Esophagus (tissue), 2 donors: ENCODE measurements around the gene PARD6A. TPM values are rescaled to one million over a fixed set of nuclear protein-coding genes. Genes with fewer than 3 reads are reported as not detected.

Experiments
- H3K27ac ChIP-seq, 2 donors: one replicate each; pipeline ENCODE4 v1.5.1; 2013; ENCODE audit warnings: low read depth in 2 of 2, mild to moderate bottlenecking in 2 of 2, inconsistent platforms in 1 of 2, low read length in 1 of 2, moderate library complexity in 1 of 2
- H3K27me3 ChIP-seq, 2 donors: one replicate each; pipeline ENCODE4 v1.6.1; 2013; ENCODE audit warnings: low read length in 2 of 2, control low read depth in 1 of 2, mild to moderate bottlenecking in 1 of 2; ENCODE audit not compliant: insufficient read depth in 2 of 2, control insufficient read depth in 1 of 2
- H3K36me3 ChIP-seq, 2 donors: one replicate each; pipeline ENCODE4 v1.6.1; 2013; ENCODE audit warnings: low read length in 1 of 2; ENCODE audit not compliant: control insufficient read depth in 2 of 2, insufficient read depth in 2 of 2
- H3K4me1 ChIP-seq, 2 donors: one replicate each; pipeline ENCODE4 v1.6.1; 2013; ENCODE audit warnings: low read length in 1 of 2; ENCODE audit not compliant: control insufficient read depth in 2 of 2, insufficient read depth in 2 of 2
- H3K4me3 ChIP-seq, 2 donors: one replicate each; pipeline ENCODE4 v1.5.1; 2013; ENCODE audit warnings: low read length in 2 of 2, mild to moderate bottlenecking in 2 of 2, low read depth in 1 of 2, moderate library complexity in 1 of 2
- H3K9me3 ChIP-seq, 2 donors: one replicate each; pipeline ENCODE4 v1.6.1; 2013; ENCODE audit warnings: mild to moderate bottlenecking in 2 of 2, low read depth in 1 of 2, low read length in 1 of 2, moderate library complexity in 1 of 2; ENCODE audit not compliant: control insufficient read depth in 2 of 2, insufficient read depth in 1 of 2
- WGBS, 2 donors: extraction: QIAGEN DNeasy Blood & Tissue Kit; methylation state at CpG; one replicate each; pipeline ENCODE4 v1.1.7; 2013; 5-methylcytosine and 5-hydroxymethylcytosine counted together
- polyA plus RNA-seq, 2 donors: library from polyadenylated mRNA; stranded (reverse); fragments of 200-250 nt; gene quantifications; one replicate each; pipeline ENCODE4 v1.2.3, GENCODE V29; 2013
- donor health status: healthy with polysubstance abuse.
- donor health status: Bipolar disorder and iron deficiency.

PARD6A gene
- polyA plus RNA-seq, 2 donors, result 1.2 to 1.7 TPM

DNA sequence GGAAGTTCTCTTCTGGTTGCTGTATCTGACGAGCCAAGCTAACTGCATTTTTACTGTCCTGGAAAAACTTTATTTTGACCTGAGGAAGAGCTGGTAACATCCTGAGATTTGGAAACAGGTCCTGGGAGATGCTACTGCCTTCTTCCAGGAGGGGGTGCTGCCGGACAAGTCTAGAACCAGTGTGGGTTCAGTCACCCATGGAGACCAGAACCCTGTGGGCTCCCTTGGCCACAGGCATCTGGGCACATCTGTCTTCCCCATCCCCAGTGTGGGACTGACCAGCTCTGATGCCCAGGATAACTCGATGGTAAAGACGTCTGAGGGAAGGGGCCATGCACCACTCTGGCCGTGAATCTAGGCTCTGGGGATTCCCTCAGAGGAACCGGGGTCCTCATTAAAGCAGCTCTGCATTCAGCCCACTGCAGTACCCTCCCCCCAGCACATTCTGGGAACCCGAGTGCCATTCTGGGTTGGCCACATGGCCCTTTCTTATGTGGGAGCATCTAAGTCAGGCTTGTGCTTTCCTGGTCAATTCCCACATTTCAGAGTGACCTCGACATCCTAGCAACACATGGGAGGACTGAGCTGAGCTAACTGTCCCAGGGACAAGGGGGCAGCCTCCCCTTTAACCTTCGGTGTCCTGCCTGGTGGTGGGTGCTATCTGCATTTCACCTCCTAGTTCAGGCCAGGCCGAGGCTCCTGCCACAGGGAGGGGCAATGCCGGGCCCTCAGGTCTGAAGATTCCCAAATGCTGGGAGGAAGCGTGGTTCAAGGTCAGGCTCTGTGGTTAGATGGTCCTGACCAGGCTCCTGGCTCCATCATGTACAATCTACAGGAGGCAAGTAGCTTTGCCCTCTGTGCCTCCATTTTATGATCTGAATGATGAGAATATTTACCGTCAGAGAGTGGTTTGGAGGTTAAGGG lies 12.2 kb downstream of the PARD6A start:
- peaks cover 8 to 28% of the 10 kb centered on the region in 2 donors for H3K4me1 ChIP-seq
- H3K9me3 ChIP-seq, result no peaks in the 10 kb centered on the region
- H3K27me3 ChIP-seq, result no peaks in the 10 kb centered on the region
- peaks cover 0 to 14% of the 10 kb centered on the region in 2 donors for H3K36me3 ChIP-seq
- H3K27ac ChIP-seq, result peak overlapping the region; percentile 69 to 88
- H3K4me3 ChIP-seq, result no peak overlapping the region
- 53 to 55% methylated on average over 13 of the region's 13 CpGs for WGBS, 2 donors

DNA sequence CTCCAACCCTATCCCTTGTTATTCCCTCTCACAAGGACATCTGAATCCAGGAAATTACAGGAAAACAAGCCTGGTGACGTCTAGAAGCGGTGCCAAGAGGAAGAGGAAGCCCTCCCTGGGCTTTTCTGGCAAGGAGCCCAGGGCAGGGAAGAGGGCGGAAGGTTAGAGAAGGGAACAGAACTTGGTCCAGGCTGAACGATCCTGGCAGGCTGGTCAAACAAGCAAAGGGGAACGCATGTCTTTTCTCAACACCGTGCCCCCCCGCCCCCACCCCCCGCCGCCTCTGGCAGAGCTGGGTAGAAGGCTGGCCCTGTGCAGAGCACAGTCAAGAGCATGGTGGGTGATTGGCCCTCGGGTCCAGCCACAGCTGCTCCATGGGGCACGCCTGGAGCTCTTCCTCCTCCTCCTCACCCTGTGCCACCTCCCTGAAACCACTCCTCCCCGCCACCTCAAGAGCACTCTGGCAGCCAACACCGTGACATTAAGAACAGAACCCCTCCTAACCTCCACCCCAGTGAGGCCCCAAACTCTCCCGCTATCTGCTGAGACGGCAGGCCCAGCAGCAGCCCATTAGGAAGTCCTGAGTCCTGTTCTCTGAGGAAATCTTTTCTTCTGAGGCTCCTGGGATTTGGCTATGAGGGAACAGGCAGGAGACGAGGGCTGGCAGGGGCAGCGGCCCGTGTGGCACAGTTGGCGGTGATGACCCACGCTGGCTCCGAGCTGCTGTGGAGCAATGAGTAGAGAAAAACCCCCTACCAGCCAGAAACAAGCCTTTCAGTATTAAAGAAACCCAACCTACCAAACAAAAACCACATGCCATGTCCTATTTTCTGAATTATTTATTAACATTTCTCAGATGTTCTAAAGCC lies 13.2 kb downstream of the PARD6A start:
- H3K4me3 ChIP-seq, result no peak overlapping the region
- no peaks in the 10 kb centered on the region for H3K27me3 ChIP-seq
- peaks cover 0 to 14% of the 10 kb centered on the region in 2 donors for H3K36me3 ChIP-seq
- H3K27ac ChIP-seq, result peak overlapping the region; percentile 69 to 88
- H3K9me3 ChIP-seq, result no peaks in the 10 kb centered on the region
- H3K4me1 ChIP-seq, result peaks cover 4 to 28% of the 10 kb centered on the region in 2 donors
- 42 to 49% methylated on average over 21 of the region's 21 CpGs for WGBS, 2 donors

DNA sequence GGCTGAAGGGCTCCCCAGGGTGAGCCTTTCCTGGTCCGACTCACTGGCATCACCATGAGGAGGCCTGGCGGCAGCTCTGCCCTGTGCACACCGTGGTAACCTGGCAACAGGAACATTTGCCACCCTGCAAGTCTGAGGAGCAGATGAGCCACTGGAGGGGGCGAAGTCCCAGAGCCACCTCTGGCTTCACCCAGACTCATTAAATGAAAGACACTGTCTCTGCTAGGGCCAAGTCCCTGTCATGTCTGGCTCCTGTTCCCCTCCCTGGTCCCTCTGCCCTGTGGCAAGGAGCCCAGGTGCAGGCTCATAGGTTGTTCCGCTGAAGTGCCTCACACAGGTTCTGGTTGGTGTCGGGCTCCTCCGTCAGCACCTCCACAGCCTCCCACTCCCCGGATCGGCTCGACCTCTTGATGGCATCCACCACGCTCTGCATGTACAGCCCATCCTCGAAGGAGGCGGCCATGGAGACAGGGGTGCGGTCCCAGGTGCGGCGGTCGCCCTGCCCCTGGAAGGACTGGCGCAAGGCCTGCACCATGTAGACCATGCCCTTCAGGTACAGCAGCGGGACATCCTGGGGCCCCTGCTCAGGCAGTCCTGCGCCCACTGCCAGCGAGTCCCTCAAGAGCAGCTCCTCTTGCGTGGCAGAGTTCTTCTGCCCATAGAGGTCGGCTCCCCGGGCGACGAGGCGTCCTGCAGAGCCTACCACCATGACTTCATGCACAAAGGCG lies 14.3 kb downstream of the PARD6A start:
- Histone ChIP-seq H3K27me3 (no peaks in the 10 kb centered on the region), H3K9me3 (no peaks in the 10 kb centered on the region), H3K27ac (peak overlapping the region; percentile 69 to 88), H3K36me3 (peaks cover 0 to 14% of the 10 kb centered on the region in 2 donors), H3K4me1 (peaks cover 4 to 28% of the 10 kb centered on the region in 2 donors), H3K4me3 (no peak overlapping the region)
- WGBS, 2 donors, result 94 to 95% methylated on average over 28 of the region's 28 CpGs

DNA sequence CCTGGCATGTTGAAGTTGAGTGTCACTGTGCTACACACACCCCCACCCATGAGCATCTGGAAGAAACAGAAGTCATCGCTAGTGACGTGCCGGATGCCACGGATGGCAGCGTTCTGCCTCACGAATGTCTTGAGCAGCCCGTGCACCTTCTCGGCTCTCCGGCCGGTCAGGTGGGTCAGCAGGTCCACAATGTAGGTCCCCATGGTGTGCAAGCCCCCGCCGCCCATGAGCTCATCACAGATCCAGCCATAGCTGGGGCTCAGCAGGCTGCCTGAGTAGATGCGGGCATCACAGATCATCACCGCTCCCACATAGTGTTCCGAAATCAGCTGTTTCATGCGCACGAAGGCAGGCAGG lies 14.8 kb downstream of the PARD6A start:
- Histone ChIP-seq H3K9me3 (no peaks in the 10 kb centered on the region), H3K4me3 (no peak overlapping the region), H3K4me1 (peaks cover 4 to 28% of the 10 kb centered on the region in 2 donors), H3K36me3 (peaks cover 0 to 14% of the 10 kb centered on the region in 2 donors), H3K27ac (no peak overlapping the region), H3K27me3 (no peaks in the 10 kb centered on the region)
- WGBS, 2 donors, result 95 to 98% methylated on average over 17 of the region's 17 CpGs

DNA sequence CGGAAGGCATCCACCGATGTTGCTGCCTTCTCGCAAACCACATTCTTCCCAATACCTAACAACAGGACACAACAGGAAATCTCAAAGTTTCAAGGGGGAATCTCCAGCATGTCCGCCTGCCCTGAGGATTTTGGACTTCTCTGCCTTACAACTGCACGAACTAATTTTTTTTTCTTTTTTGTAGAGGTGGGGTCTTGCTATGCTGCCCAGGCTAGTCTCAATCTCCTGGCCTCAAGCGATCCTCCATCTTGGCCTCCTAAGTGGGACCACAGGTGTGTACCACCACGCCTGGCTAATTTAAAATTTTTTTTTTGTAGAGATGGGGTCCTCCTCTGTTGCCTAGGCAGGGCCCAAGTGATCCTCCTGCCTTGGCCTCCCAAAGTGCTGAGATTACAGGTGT lies 15.2 kb downstream of the PARD6A start:
- Histone ChIP-seq H3K4me3 (no peak overlapping the region), H3K27ac (peak overlapping the region; percentile 56 to 76), H3K4me1 (peaks cover 4 to 28% of the 10 kb centered on the region in 2 donors), H3K9me3 (no peaks in the 10 kb centered on the region), H3K27me3 (no peaks in the 10 kb centered on the region), H3K36me3 (peaks cover 0 to 14% of the 10 kb centered on the region in 2 donors)
- WGBS, 2 donors, result 93 to 97% methylated on average over 7 of the region's 7 CpGs

DNA sequence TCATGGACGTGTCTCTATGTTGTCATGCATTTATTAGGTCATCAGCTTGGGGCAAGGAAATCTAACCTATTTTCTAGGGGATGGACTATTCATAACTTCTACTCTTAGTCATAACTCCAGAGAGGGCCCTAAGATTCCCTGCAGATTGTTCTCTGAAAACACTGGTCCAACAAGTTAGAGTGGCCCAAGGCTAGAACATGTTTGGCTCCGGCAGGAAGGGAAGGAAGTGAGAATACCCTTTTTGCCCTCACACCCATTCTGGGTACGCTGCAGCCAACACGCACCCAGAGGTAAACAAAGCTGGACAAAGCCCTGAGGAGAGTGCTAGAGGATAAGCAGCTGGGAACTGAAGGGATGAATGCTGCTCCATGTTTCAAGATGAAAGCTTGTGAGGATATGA lies 15.8 kb downstream of the PARD6A start:
- H3K4me1 ChIP-seq, result peaks cover 4 to 28% of the 10 kb centered on the region in 2 donors

DNA sequence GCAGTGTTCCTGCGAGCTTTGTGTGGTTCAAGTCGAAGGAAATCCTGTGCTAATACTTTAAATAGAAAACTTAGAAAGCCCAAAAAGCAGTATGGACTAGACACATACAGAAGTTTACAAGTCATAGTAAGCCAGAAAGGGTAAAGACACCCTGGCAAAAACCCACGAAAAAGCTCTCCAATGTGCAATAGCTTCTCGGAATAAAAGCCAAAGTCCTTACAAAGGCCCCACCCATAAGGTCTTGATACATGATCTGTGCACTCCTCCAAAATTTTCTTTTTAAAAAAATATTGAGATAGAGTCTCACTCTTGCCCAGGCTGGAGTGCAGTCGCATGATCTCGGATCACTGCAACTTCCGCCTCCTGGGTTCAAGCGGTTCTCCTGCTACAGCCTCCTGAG lies 16.2 kb downstream of the PARD6A start:
- Histone ChIP-seq H3K9me3 (no peaks in the 10 kb centered on the region), H3K27me3 (no peaks in the 10 kb centered on the region), H3K27ac (peak overlapping the region; percentile 81 to 86), H3K4me1 (peaks cover 4 to 28% of the 10 kb centered on the region in 2 donors), H3K4me3 (no peak overlapping the region), H3K36me3 (peaks cover 0 to 14% of the 10 kb centered on the region in 2 donors)
- WGBS, 2 donors, result 55 to 67% methylated on average over 8 of the region's 8 CpGs

More for the DNA sequence above, 15.8 kb downstream of the PARD6A start:
- Histone ChIP-seq H3K4me3 (no peak overlapping the region), H3K27me3 (no peaks in the 10 kb centered on the region), H3K27ac (peak overlapping the region; percentile 81 to 86), H3K9me3 (no peaks in the 10 kb centered on the region), H3K36me3 (peaks cover 0 to 14% of the 10 kb centered on the region in 2 donors)
- 45 to 70% methylated on average over 4 of the region's 4 CpGs for WGBS, 2 donors

DNA sequence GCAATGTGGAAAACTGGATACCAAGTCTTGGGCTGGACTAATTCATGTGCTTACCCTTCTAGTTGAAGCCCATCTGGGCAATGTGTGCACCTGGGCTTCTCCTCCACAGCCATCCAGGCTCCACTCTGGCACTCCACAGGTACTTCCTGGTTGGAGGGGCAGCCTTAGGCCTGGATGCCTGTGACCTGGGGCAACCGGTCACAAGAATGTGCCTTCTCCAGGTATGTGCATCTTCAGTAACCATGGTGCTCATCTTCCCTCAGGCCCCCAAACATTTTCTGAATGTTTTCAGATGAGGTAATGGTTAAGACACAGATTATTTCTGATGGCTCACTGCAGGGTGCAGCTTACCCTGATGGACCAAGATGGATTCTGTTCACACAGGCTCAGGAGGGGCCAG lies 17.0 kb downstream of the PARD6A start:
- Histone ChIP-seq H3K4me1 (peaks cover 4 to 28% of the 10 kb centered on the region in 2 donors), H3K4me3 (no peak overlapping the region), H3K27ac (peak overlapping the region; percentile 81 to 86), H3K9me3 (no peaks in the 10 kb centered on the region), H3K27me3 (no peaks in the 10 kb centered on the region), H3K36me3 (peaks cover 0 to 14% of the 10 kb centered on the region in 2 donors)
- 97 to 100% methylated on average over 1 of the region's 1 CpG for whole genome bisulfite sequencing, 2 donors
